Measurements from ENCODE around the gene HDGF.
A peak's percentile ranks its signal among the peaks of the same experiment; 100 is the strongest.

The HDGF gene

GRCh38 chr1:156776942-156777341 lies 25.5 kb upstream of the HDGF start:
- H3K4me3 ChIP-seq (ENCODE audit: control insufficient read depth, low read depth, low read length), result no peak overlapping the region
- no peak for DNase-seq (ENCODE audit: low read depth)
- no peak for TF ChIP-seq CTCF (IDR thresholded peaks at IDR 0.05; ENCODE audit: control insufficient read depth, insufficient read depth, low read depth, low read length, missing control alignments)

- no peak for DNase-seq (ENCODE audit: low read depth)
- TF ChIP-seq CTCF (IDR thresholded peaks at IDR 0.05; ENCODE audit: control insufficient read depth, insufficient read depth, low read depth, low read length, missing control alignments), result no peak
- no peak overlapping the region for H3K4me3 ChIP-seq (ENCODE audit: control insufficient read depth, low read depth, low read length)
Observed at GRCh38 chr1:156775799-156776198, 24.3 kb upstream of the HDGF start.

GRCh38 chr1:156773607-156774006 lies 22.1 kb upstream of the HDGF start:
- no peak for DNase-seq (ENCODE audit: low read depth)
- H3K4me3 ChIP-seq (ENCODE audit: control insufficient read depth, low read depth, low read length), result no peak overlapping the region
- TF ChIP-seq CTCF (IDR thresholded peaks at IDR 0.05; ENCODE audit: control insufficient read depth, insufficient read depth, low read depth, low read length, missing control alignments), result no peak

- H3K4me3 ChIP-seq (ENCODE audit: control insufficient read depth, low read depth, low read length), result no peak overlapping the region
- no peak for TF ChIP-seq CTCF (IDR thresholded peaks at IDR 0.05; ENCODE audit: control insufficient read depth, insufficient read depth, low read depth, low read length, missing control alignments)
- no peak for DNase-seq (ENCODE audit: low read depth)
Observed at GRCh38 chr1:156772728-156773497, 21.4 kb upstream of the HDGF start.

- TF ChIP-seq CTCF (IDR thresholded peaks at IDR 0.05; ENCODE audit: control insufficient read depth, insufficient read depth, low read depth, low read length, missing control alignments), result no peak
- no peak for DNase-seq (ENCODE audit: low read depth)
- H3K4me3 ChIP-seq (ENCODE audit: control insufficient read depth, low read depth, low read length), result no peak overlapping the region
Observed at GRCh38 chr1:156772222-156772621, 20.7 kb upstream of the HDGF start.

- H3K4me3 ChIP-seq (ENCODE audit: control insufficient read depth, low read depth, low read length), result peak overlapping the region; percentile 99
- no peak for TF ChIP-seq CTCF (IDR thresholded peaks at IDR 0.05; ENCODE audit: control insufficient read depth, insufficient read depth, low read depth, low read length, missing control alignments)
- no peak for DNase-seq (ENCODE audit: low read depth)
Observed at GRCh38 chr1:156768610-156769295, 17.3 kb upstream of the HDGF start.
